Tibial artery (tissue), 4 donors: ENCODE measurements around the gene CADPS2.

ENCODE experiments used
- DNase-seq, 2 donors: peaks; one replicate each; pipeline ENCODE4 v3.0.0-alpha.2; 2019
- H3K27ac ChIP-seq, 2 donors: fragments of 200-600 bp; sonication (generic) in 1 of 2; 1 replicate in 1 of 2; 2 replicates in 1 of 2; pipeline ENCODE4 v1.5.1; 2018 to 2019; ENCODE audit warnings: mild to moderate bottlenecking in 1 of 2
- H3K27me3 ChIP-seq, 2 donors: fragments of 200-600 bp; sonication (generic) in 1 of 2; one replicate each; pipeline versions ENCODE4 v1.5.1 to v1.6.0; 2016 to 2019
- H3K36me3 ChIP-seq, 3 donors: fragments of 200-600 bp; sonication (generic) in 2 of 3; one replicate each; pipeline ENCODE4 v1.5.1; 2016 to 2019; ENCODE audit warnings: mild to moderate bottlenecking in 2 of 3
- H3K4me1 ChIP-seq, 4 donors: fragments of 200-600 bp; sonication (generic) in 2 of 4; 1 replicate in 3 of 4; 2 replicates in 1 of 4; pipeline ENCODE4 v1.5.1; 2016 to 2019
- H3K4me3 ChIP-seq, 2 donors: fragments of 200-600 bp; sonication (generic) in 1 of 2; 1 replicate in 1 of 2; 2 replicates in 1 of 2; pipeline ENCODE4 v1.5.1; 2018 to 2019; ENCODE audit warnings: mild to moderate bottlenecking in 2 of 2
- H3K9me3 ChIP-seq, 3 donors: fragments of 200-600 bp; sonication (generic) in 1 of 3; one replicate each; pipeline ENCODE4 v1.5.1; 2016 to 2019
- intact Hi-C: fragments of 100-400 bp; cut with DNase I; formaldehyde crosslinking; loops from one replicate; pipeline ENCODE4 v1.15.0; 2023; ENCODE audit warnings: low total_unique reads
- TF ChIP-seq, protein P1 (sequence below), 2 experiments: fragments of 200-600 bp in 1 of 2; fragments of 450-650 bp in 1 of 2; IDR thresholded peaks; one replicate each; pipeline ENCODE4 v1.5.1; 2017 to 2019; ENCODE audit warnings: antibody characterized with exemption in 2 of 2, mild to moderate bottlenecking in 1 of 2, moderate library complexity in 1 of 2

CADPS2 gene

GRCh38 chr7:122675621-122676020 lies 210.6 kb downstream of the CADPS2 start:
- no peak overlapping the region for H3K27ac ChIP-seq
- no peak for DNase-seq
- TF ChIP-seq, protein P1, sequence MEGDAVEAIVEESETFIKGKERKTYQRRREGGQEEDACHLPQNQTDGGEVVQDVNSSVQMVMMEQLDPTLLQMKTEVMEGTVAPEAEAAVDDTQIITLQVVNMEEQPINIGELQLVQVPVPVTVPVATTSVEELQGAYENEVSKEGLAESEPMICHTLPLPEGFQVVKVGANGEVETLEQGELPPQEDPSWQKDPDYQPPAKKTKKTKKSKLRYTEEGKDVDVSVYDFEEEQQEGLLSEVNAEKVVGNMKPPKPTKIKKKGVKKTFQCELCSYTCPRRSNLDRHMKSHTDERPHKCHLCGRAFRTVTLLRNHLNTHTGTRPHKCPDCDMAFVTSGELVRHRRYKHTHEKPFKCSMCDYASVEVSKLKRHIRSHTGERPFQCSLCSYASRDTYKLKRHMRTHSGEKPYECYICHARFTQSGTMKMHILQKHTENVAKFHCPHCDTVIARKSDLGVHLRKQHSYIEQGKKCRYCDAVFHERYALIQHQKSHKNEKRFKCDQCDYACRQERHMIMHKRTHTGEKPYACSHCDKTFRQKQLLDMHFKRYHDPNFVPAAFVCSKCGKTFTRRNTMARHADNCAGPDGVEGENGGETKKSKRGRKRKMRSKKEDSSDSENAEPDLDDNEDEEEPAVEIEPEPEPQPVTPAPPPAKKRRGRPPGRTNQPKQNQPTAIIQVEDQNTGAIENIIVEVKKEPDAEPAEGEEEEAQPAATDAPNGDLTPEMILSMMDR (IDR thresholded peaks at IDR 0.05) = no peak
- H3K9me3 ChIP-seq = no peaks in the 10 kb centered on the region
- H3K4me3 ChIP-seq = no peak overlapping the region
- no peaks in the 10 kb centered on the region for H3K36me3 ChIP-seq
- peaks cover 0 to 10% (median 5%) of the 10 kb centered on the region in 4 donors for H3K4me1 ChIP-seq
- intact Hi-C loops = no loop called here
- H3K27me3 ChIP-seq = no peaks in the 10 kb centered on the region

- H3K27ac ChIP-seq = no peak overlapping the region
- intact Hi-C loops = no loop called here
- no peak for DNase-seq
- no peaks in the 10 kb centered on the region for H3K27me3 ChIP-seq
- peaks cover 0 to 10% (median 5%) of the 10 kb centered on the region in 4 donors for H3K4me1 ChIP-seq
- H3K9me3 ChIP-seq = no peaks in the 10 kb centered on the region
- no peaks in the 10 kb centered on the region for H3K36me3 ChIP-seq
- peak overlapping the region in 1 of 2 donors; percentile 2 for H3K4me3 ChIP-seq
- TF ChIP-seq, protein P1 (IDR thresholded peaks at IDR 0.05) = no peak
Measured at GRCh38 chr7:122675011-122675410, 211.2 kb downstream of the CADPS2 start.

DNA sequence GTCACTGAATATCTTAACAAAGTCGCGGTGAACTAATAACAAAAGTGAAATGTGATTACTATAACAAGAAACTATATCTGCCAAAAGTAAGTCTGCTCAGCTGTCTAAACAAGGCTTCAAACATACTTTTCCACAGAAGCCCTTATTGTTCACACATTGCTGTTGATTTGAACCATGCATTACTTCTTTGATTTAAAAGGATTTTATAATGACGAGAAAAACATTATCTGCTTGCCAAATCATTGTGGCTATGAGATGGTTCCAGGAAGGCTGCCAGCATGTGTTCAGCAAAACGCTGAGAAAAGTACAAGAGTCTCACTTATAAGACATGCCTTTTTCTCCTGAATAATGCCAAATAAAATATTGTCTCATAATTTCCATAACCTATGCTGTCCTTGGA lies 211.8 kb downstream of the CADPS2 start:
- no peak overlapping the region for H3K27ac ChIP-seq
- no peaks in the 10 kb centered on the region for H3K36me3 ChIP-seq
- intact Hi-C loops = no loop called here
- no peaks in the 10 kb centered on the region for H3K27me3 ChIP-seq
- DNase-seq = no peak
- H3K4me3 ChIP-seq = peak overlapping the region in 1 of 2 donors; percentile 2
- TF ChIP-seq, protein P1 (IDR thresholded peaks at IDR 0.05) = no peak
- H3K4me1 ChIP-seq = peaks cover 0 to 10% (median 5%) of the 10 kb centered on the region in 4 donors
- H3K9me3 ChIP-seq = no peaks in the 10 kb centered on the region

DNA sequence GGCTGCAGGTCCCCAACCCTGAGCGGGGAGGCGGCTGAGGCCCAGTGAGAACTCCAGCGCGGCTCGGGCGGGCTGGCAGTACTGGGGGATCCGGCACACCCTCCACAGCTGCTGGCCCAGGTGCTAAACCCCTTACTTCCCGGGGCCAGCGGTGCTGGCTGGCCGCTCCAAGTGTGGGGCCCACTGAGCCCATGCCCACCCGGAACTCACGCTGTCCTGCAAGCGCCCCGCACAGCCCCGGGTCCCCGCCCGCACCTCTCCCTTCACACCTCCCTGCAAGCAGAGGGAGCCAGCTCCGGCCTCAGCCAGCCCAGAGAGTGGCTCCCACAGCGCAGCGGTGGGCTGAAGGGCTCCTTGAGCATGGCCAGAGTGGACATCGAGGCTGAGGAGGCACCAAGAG lies 212.3 kb downstream of the CADPS2 start:
- intact Hi-C loops = no loop called here
- TF ChIP-seq, protein P1 (IDR thresholded peaks at IDR 0.05) = no peak
- H3K4me3 ChIP-seq = no peak overlapping the region
- no peaks in the 10 kb centered on the region for H3K9me3 ChIP-seq
- no peak overlapping the region for H3K27ac ChIP-seq
- no peak for DNase-seq
- H3K4me1 ChIP-seq = peaks cover 0 to 10% (median 5%) of the 10 kb centered on the region in 4 donors
- no peaks in the 10 kb centered on the region for H3K27me3 ChIP-seq
- H3K36me3 ChIP-seq = no peaks in the 10 kb centered on the region

GRCh38 chr7:122672536-122672935 lies 213.7 kb downstream of the CADPS2 start:
- Histone ChIP-seq H3K36me3 (no peaks in the 10 kb centered on the region), H3K27me3 (no peaks in the 10 kb centered on the region), H3K4me3 (no peak overlapping the region), H3K27ac (no peak overlapping the region), H3K4me1 (peaks cover 0 to 10% (median 5%) of the 10 kb centered on the region in 4 donors), H3K9me3 (no peaks in the 10 kb centered on the region)
- intact Hi-C loops = no loop called here
- no peak for DNase-seq
- TF ChIP-seq, protein P1 (IDR thresholded peaks at IDR 0.05) = no peak

GRCh38 chr7:122663733-122664132 lies 222.5 kb downstream of the CADPS2 start:
- DNase-seq = no peak
- TF ChIP-seq, protein P1 (IDR thresholded peaks at IDR 0.05) = no peak
- Histone ChIP-seq H3K36me3 (no peaks in the 10 kb centered on the region), H3K9me3 (no peaks in the 10 kb centered on the region), H3K27me3 (no peaks in the 10 kb centered on the region), H3K27ac (no peak overlapping the region), H3K4me3 (no peak overlapping the region), H3K4me1 (no peaks in the 10 kb centered on the region)
- intact Hi-C loops = no loop called here
